ENCODE data around the gene ABCG4.

Gene ABCG4

DNA sequence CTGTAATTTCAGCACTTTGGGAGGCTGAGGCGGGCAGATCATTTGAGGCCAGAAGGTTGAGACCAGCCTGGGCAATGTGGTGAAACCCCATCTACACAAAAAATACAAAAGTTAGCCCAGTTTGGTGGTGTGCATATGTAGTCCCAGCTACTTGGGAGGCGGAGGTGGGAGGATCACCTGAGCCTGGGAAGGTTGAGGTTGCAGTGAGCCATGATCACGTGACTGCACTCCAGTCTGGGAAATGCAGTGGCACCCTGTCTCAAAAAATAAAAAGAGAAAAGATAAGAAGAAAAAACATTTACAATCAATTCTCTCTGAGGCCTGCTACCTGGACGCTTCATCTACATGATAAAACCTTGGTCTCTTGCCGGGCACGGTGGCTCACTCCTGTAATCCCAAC is 50.1 kb downstream of the ABCG4 start:
- TF ChIP-seq, protein P1, sequence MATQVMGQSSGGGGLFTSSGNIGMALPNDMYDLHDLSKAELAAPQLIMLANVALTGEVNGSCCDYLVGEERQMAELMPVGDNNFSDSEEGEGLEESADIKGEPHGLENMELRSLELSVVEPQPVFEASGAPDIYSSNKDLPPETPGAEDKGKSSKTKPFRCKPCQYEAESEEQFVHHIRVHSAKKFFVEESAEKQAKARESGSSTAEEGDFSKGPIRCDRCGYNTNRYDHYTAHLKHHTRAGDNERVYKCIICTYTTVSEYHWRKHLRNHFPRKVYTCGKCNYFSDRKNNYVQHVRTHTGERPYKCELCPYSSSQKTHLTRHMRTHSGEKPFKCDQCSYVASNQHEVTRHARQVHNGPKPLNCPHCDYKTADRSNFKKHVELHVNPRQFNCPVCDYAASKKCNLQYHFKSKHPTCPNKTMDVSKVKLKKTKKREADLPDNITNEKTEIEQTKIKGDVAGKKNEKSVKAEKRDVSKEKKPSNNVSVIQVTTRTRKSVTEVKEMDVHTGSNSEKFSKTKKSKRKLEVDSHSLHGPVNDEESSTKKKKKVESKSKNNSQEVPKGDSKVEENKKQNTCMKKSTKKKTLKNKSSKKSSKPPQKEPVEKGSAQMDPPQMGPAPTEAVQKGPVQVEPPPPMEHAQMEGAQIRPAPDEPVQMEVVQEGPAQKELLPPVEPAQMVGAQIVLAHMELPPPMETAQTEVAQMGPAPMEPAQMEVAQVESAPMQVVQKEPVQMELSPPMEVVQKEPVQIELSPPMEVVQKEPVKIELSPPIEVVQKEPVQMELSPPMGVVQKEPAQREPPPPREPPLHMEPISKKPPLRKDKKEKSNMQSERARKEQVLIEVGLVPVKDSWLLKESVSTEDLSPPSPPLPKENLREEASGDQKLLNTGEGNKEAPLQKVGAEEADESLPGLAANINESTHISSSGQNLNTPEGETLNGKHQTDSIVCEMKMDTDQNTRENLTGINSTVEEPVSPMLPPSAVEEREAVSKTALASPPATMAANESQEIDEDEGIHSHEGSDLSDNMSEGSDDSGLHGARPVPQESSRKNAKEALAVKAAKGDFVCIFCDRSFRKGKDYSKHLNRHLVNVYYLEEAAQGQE (IDR thresholded peaks at IDR 0.05; ENCODE audit: insufficient read depth in 1 of 2, low read depth in 2 of 2, low read length in 2 of 2): no peak
- TF ChIP-seq SIN3A (IDR thresholded peaks at IDR 0.05; ENCODE audit: borderline replicate concordance, insufficient read depth, low read length) (no peak), FOXP2 (optimal IDR thresholded peaks at IDR 0.05; ENCODE audit: borderline replicate concordance, extremely low read depth, extremely low read length, insufficient read depth) (no peak), TAF1 (IDR thresholded peaks at IDR 0.05; ENCODE audit: borderline replicate concordance, insufficient read depth, low read length) (no peak), POLR2AphosphoS5 (IDR thresholded peaks at IDR 0.05; ENCODE audit: low read depth, low read length) (no peak)

DNA sequence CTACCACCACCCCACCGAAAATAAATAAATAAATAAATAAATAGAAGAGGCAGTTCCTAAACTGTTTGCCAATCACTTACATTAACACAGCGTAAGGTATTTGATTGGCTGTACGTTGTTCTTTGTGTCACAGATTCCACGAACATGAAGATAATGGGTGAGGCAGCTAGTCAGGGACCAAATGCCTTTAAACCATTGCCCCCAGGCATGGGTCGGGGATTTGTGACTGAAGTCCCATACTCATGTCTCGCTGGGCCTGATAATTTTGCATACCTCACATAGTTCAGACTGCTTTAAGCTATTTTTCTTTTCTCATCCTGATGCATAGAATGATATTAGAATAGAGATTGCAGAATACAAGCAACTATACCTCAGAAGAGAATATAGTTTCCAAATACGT is 53.7 kb downstream of the ABCG4 start:
- TF ChIP-seq, protein P1 (IDR thresholded peaks at IDR 0.05; ENCODE audit: insufficient read depth in 1 of 2, low read depth in 2 of 2, low read length in 2 of 2): no peak
- no peak for TF ChIP-seq SIN3A (IDR thresholded peaks at IDR 0.05; ENCODE audit: borderline replicate concordance, insufficient read depth, low read length)
- no peak for TF ChIP-seq FOXP2 (optimal IDR thresholded peaks at IDR 0.05; ENCODE audit: borderline replicate concordance, extremely low read depth, extremely low read length, insufficient read depth)
- no peak for TF ChIP-seq POLR2AphosphoS5 (IDR thresholded peaks at IDR 0.05; ENCODE audit: low read depth, low read length)

DNA sequence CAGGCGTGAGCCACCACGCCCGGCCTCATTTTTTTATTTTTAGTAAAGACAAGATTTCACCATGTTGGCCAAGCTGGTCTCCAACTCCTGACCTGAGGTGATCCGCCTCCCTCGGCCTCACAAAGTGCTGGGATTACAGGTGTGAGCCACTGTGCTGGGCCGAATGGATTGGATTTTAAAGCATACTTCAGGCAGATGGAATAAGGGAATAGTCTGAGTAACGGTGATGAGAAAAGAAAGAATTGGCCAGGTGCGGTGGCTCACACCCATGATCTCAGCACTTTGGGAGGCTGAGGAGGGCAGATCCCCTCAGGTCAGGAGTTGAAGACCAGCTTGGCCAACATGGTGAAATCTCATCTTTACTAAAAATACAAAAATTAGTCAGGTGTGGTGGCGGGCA is 55.2 kb downstream of the ABCG4 start:
- TF ChIP-seq, protein P1 (IDR thresholded peaks at IDR 0.05; ENCODE audit: insufficient read depth in 1 of 2, low read depth in 2 of 2, low read length in 2 of 2): no peak
- no peak for TF ChIP-seq POLR2AphosphoS5 (IDR thresholded peaks at IDR 0.05; ENCODE audit: low read depth, low read length)
- TF ChIP-seq SIN3A (IDR thresholded peaks at IDR 0.05; ENCODE audit: borderline replicate concordance, insufficient read depth, low read length): no peak
- no peak for TF ChIP-seq FOXP2 (optimal IDR thresholded peaks at IDR 0.05; ENCODE audit: borderline replicate concordance, extremely low read depth, extremely low read length, insufficient read depth)
- no peak for TF ChIP-seq TAF1 (IDR thresholded peaks at IDR 0.05; ENCODE audit: borderline replicate concordance, insufficient read depth, low read length)

DNA sequence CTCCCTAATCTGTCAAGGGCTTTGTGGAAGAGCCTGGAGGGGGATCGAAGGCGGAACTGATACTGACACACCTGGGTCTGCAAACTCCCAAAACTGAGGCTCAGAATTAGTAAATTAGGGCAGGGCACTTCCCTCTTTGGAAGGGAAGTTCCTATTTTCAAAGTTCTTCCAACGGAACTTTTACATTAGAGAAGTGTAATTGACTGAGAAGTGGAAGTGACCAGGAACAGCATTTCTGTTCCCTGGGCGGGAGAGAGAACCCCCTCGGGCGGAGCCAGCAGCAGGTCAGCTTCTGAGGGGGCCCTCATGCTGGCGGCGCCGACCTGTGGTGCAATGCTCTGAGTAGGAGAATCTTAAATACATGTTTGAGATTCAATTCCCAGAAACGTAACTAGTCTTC is 56.2 kb downstream of the ABCG4 start:
- TF ChIP-seq POLR2AphosphoS5 (IDR thresholded peaks at IDR 0.05; ENCODE audit: low read depth, low read length): no peak
- TF ChIP-seq TAF1 (IDR thresholded peaks at IDR 0.05; ENCODE audit: borderline replicate concordance, insufficient read depth, low read length): no peak
- TF ChIP-seq, protein P1 (IDR thresholded peaks at IDR 0.05; ENCODE audit: insufficient read depth in 1 of 2, low read depth in 2 of 2, low read length in 2 of 2): no peak
- TF ChIP-seq SIN3A (IDR thresholded peaks at IDR 0.05; ENCODE audit: borderline replicate concordance, insufficient read depth, low read length): no peak
- TF ChIP-seq FOXP2 (optimal IDR thresholded peaks at IDR 0.05; ENCODE audit: borderline replicate concordance, extremely low read depth, extremely low read length, insufficient read depth): no peak

Data from PFSK-1 (cell line).